MV-4-11 (cell line): Measurements from ENCODE around the gene SPG21.
A peak's percentile ranks its signal among the peaks of the same experiment; 100 is the strongest.

Source experiments
- DNase-seq: peaks from one replicate; lab custom pipeline; 2025; lab: John Stamatoyannopoulos, UW

The SPG21 gene

GRCh38 chr15:64991536-64992135 is 1.9 kb upstream of the SPG21 start:
- no peak for DNase-seq

GRCh38 chr15:64990168-64990470 is 405 bp upstream of the SPG21 start:
- no peak for DNase-seq

GRCh38 chr15:64987136-64987535 is 2.6 kb downstream of the SPG21 start:
- no peak for DNase-seq

- peak; percentile 69 for DNase-seq
These were observed 4.2 kb downstream of the SPG21 start for GRCh38 chr15:64985366-64986033.

- DNase-seq: no peak
These were observed 7.2 kb downstream of the SPG21 start for GRCh38 chr15:64982472-64982871.

GRCh38 chr15:64981812-64982431 is 7.8 kb downstream of the SPG21 start:
- DNase-seq: no peak

GRCh38 chr15:64979252-64979710 is 10.4 kb downstream of the SPG21 start:
- DNase-seq: no peak

- DNase-seq: peak; percentile 24
These were observed 14.3 kb downstream of the SPG21 start for GRCh38 chr15:64975390-64975789.

- peak; percentile 57 for DNase-seq
These were observed 19.0 kb downstream of the SPG21 start for GRCh38 chr15:64970698-64971097.

GRCh38 chr15:64969401-64969800 is 20.3 kb downstream of the SPG21 start:
- DNase-seq: no peak

GRCh38 chr15:64961013-64961412 is 28.7 kb downstream of the SPG21 start:
- DNase-seq: no peak

GRCh38 chr15:64960153-64960552 is 29.6 kb downstream of the SPG21 start:
- DNase-seq: no peak

GRCh38 chr15:64959128-64959527 is 30.6 kb downstream of the SPG21 start:
- no peak for DNase-seq

GRCh38 chr15:64954395-64954794 is 35.3 kb downstream of the SPG21 start:
- no peak for DNase-seq

- DNase-seq: no peak
These were observed 37.8 kb downstream of the SPG21 start for GRCh38 chr15:64951777-64952418.

- DNase-seq: peak; percentile 37
These were observed 38.8 kb downstream of the SPG21 start for GRCh38 chr15:64950888-64951287.

GRCh38 chr15:64949383-64950186 is 40.1 kb downstream of the SPG21 start:
- no peak for DNase-seq

- no peak for DNase-seq
These were observed 40.8 kb downstream of the SPG21 start for GRCh38 chr15:64948916-64949315.

GRCh38 chr15:64947211-64947610 is 42.5 kb downstream of the SPG21 start:
- DNase-seq: no peak

- no peak for DNase-seq
These were observed 44.8 kb downstream of the SPG21 start for GRCh38 chr15:64944961-64945360.

- no peak for DNase-seq
These were observed 46.0 kb downstream of the SPG21 start for GRCh38 chr15:64943512-64944225.

GRCh38 chr15:64942356-64942755 is 47.4 kb downstream of the SPG21 start:
- no peak for DNase-seq
